GM15510 (cell line): ENCODE data around the gene ELFN1.

ENCODE experiments used
- POLR2A ChIP-seq: IDR thresholded peaks from 3 replicates; pipeline ENCODE4 v1.6.1; 2011; ENCODE audit warnings: borderline replicate concordance; ENCODE audit not compliant: insufficient read length; ENCODE audit errors: extremely low read depth

Gene ELFN1

GRCh38 chr7:1669954-1670893 lies at the start of gene ELFN1:
Gene ELFN1, plus strand, starts transcription at chr7:1670277. Its CDS starts 74,320 bp downstream, at chr7:1744597.
- TF ChIP-seq POLR2A = no peak

DNA sequence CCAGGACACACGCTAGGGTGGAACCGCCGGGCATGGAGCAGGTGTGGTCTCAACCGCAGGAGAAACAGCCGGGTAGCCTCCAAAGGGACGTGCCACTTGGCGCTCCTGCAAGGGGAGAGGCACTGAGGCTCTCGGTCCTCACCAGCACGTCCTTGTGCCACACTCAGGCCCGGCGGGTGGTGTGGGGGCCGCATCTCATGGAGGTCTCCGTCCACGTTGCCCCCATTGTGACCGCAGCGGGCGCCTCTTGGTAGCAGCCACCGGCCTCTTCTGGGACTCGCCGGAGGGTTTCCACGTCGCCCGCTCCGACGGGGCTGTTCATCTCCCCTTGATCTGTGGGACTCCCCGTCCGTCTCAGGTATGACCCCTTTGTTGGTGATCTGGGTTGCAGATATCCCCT lies 49.2 kb upstream of the ELFN1 start:
- no peak for TF ChIP-seq POLR2A

- TF ChIP-seq POLR2A = no peak
These were observed 48.4 kb upstream of the ELFN1 start for GRCh38 chr7:1621718-1622117.

DNA sequence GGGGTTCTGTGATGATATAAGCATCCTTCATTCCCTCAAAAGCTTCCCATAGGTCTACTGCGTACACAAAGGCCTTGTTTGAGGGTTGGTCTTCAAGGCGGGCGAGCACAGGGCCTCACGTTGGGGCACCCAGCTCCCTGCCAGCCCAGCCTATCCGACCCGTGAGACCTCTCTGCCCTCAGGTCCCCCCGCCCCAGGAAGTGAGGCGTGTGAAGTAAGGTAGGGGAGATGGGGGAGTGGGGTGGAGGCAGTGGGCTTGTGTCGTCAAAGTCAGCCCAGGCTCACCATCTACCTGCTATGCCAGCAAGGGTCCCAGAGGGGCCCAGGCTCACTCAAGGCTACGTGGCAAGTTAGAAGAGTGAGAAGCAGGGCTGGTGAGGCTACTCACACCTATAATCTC lies 47.6 kb upstream of the ELFN1 start:
- no peak for TF ChIP-seq POLR2A

DNA sequence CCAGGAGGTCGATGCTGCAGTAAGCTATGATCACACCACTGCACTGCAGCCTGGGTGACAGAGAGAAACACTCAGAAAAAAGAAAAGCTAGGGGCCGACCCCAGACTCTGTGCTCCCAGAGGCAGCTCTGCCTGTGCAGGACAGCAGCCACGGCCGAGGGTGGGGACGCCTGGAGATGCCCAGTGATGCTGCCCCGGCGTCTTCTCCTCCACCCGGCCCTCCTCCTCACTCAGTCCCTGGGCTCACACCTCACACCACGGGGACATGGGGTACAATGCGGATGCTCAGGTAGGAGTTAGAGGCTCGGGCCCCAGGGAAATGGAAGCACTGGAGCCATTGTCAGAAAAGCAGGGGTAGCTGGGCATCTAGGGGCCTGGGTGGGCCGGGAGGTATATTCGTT lies 46.3 kb upstream of the ELFN1 start:
- no peak for TF ChIP-seq POLR2A

DNA sequence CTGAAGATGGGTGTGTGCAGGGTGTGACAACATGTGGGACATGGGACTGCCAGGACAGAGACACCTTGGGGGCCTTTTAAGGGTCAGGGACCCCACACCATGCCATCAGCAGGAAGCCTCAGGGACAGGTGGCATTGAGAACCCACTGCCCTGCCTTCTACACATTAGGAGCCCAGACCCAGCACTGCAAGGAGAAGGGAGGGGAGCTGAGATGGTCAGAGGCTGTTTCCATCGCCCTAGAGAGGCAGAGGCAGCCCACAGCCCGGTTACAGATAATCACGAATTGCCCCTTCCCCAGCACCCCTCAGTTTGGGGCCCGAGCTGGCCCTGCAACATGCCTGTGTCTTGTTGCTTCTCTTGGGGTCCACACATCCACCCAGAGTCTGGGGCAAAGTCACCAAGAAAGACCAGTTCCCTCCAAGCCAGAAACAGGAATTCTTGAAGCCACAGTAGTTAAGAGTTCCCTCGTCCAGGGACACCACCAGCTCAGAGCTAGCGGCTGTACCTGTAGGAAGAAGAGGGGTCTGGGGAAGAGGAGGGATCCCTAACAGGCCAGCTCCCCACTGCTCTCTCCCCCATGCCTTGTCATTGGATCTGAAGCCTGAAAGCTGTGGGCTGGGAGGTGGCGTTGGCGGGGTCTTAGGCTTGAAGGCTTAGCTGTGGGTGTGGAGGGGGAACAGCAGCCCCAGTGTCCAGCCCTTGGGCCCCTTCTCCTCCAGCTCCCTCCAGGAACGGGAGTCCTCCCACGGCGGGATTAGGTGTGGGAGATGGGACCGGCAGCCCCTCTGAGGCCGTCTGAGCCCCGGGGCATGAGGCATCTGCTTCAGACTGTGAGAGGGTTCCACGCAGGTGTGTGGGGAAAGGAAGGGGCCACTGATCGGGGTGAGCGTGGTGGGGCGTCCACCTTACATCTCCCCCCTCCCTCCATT lies 44.8 kb upstream of the ELFN1 start:
- no peak for TF ChIP-seq POLR2A

GRCh38 chr7:1626769-1627168 lies 43.3 kb upstream of the ELFN1 start:
- TF ChIP-seq POLR2A = no peak

- TF ChIP-seq POLR2A = no peak
These were observed 39.3 kb upstream of the ELFN1 start for GRCh38 chr7:1630700-1631336.

DNA sequence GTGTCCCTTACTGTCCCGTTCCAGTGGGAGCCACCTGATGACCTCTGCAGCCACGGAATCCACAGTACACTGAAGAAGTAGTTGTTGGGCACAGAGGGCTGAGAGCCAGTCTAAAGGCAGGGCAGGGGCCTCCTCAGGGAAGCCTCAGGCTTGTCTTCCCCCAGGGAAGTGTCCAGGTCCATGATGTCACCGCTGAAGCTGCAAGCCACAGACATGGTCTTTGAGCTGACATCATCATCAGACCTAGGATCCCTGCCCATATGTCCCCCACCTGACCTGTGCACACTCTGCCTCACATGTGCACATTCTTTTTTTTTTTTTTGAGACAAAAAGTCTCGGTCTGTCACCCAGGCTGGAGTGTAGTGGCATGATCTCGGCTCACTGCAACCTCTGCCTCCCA lies 38.4 kb upstream of the ELFN1 start:
- TF ChIP-seq POLR2A = no peak

DNA sequence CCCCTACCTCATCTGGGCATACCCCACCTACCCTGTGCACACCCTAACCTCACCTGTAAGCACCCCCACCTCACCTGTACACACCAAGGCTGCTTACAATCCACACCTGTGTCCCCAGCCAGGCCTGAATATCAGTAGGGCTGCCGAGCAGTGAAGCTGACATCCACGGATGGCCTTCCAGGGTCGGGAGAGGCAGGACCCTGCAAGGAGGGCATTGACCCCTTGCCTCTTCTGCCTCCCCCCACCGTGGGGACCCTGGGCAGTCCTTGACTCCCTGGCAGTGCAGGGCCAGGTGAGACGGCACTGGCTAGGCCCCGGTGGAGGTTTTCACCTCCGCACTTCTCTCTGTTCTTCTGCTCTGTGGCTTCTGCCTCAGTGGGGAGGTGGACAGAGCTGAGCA lies 37.6 kb upstream of the ELFN1 start:
- TF ChIP-seq POLR2A = no peak

- TF ChIP-seq POLR2A = no peak
These were observed 36.9 kb upstream of the ELFN1 start for GRCh38 chr7:1632916-1633785.

DNA sequence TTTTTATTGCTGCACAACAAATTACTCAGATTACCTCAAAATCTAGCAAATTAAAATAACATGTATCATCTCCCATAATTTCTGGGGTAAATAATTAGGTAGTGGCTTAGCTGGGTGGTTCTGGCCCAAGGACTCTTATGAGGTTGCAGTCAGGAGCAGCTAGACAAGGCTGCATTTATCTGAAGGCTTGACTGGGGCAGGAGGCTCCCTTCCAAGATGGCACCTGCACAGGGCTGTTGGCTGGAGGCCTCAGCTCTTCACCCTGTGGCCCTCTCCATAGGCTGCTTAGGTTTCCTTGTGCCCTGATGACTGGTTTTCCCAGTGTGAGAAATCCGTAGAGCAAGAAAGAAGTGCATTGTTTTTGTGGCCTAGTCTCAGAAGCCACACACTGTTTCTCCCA lies 34.7 kb upstream of the ELFN1 start:
- no peak for TF ChIP-seq POLR2A

DNA sequence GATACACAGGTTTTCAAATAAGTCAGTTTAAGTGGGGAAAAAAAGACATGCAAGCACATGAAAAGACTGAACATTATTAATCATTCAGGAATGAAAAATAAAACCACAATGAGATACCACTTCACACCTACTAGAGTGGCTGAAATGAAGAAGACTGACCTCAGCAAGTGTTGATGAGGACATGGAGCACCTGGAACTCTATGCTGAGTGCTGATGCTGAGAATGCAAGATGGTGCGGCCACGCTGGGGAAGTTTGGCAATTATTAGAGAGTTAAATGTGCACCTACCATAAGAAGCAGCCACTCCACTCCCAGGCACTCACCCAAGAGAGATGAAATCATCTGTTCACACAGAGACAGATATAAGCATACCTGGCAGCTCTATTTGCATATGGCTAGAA lies 32.9 kb upstream of the ELFN1 start:
- no peak for TF ChIP-seq POLR2A

GRCh38 chr7:1638215-1638661 lies 31.8 kb upstream of the ELFN1 start:
- no peak for TF ChIP-seq POLR2A
